ENCODE data around the gene ZBTB42.
A peak's percentile ranks its signal among the peaks of the same experiment; 100 is the strongest.

Gene ZBTB42

DNA sequence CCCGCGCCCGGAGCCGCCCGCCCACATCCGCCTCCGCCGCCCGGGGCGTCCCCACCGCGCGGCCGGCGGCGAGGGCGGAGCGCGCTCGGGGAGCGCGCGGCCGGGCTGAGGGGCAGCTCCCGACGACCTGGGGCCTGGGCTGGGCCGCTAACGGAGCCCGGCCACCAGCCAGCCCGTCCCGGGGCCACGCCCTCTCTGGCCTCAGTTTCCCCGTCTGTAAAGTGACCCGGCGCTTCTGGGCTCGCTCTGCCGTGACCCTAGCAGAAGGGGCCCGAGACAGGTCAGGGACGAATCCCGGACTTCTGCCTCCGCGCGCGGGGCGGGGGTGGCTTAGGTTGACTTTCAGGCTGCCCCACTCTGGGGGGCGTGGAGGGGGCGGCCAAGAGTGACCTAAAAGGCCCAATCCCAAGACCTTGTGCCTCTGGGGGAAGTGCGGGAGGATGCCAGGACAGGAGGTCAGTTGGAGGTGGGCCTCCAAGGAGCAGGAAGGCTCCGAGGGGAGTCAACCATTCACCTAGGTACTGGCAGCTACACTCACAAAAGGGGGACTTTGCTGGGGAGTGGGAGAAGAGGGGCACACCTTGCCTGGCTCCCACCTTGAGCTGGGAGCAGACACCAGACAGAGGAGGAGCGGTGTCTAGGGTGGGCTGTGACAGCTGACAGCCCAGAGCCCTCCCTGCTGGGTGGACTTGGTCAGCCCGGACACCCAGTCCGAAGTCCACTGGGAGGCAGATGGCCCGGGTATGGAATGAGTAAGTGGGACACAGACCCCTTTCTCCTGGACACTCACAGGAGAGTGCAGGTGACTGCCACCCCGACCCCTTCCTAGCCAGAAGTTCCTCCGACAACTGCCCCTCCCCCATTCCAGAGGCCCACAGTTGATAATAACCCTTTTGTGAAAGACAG lies 4.9 kb upstream of the ZBTB42 start:
- DNase-seq: peak; percentile 57 to 63

DNA sequence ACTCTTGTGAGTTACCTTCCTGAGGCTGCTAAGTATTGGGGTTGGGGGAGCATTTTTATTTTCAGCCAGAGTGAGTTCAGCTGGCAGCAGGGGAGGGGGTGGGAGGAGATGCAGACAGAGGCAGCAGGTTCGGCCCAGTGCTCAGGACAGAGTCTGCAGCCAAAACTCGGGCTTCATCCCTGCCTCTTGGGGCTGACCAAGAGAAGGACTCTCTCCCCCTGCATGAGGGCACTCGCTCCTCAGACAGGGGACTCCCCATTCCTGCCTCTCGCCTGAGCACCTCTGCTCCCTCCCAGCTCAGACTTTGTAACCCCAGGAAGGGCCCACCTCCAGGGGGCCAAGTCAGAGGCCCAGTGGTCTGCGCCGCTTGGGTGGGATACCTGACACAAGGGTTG lies 4.2 kb upstream of the ZBTB42 start:
- no peak for DNase-seq

- DNase-seq: no peak
Observed at GRCh38 chr14:104797115-104798044, 3.5 kb upstream of the ZBTB42 start.

- no peak for DNase-seq
Observed at GRCh38 chr14:104798300-104799243, 2.3 kb upstream of the ZBTB42 start.

DNA sequence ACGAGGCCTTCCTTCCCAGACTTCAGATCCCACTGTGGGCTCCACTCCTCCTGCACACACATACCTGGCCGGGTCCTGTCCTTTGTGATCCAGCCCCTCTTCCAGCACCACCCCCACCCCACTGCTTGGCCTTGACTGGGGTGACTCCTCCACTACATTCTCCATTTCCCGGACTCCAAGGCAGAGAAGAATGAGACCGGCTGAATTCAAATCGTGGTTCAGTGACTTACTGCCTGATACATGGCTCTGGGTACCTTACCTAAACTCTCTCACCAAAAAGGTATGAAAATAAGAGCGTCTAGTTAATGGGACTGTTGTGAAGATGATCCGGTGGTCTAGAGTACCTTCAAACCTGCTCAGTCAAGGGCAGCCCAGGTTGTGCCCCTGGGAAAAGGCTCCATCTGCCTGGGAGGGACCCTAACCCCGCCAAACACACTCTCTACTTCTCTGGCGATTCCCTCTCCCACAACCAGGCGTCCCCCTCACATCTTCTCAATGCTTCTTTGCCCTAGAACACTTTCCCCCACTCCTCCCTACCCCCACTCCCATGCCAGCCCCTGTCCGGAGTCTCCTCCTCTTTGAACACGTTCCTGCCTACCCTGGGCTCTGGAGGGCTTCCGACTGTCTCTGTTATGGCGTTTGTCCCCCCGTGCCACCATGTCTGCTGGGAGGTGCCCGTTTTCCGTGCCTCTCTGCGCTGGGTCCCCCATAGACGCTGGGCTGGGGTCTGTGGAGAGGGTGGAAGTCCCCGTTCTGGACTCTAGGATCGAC lies 1.5 kb upstream of the ZBTB42 start:
- no peak for DNase-seq

- peak; percentile 77 to 81 for DNase-seq
Observed at GRCh38 chr14:104800015-104800770, 708 bp upstream of the ZBTB42 start.

- no peak for DNase-seq
Observed at GRCh38 chr14:104801520-104802393, 856 bp downstream of the ZBTB42 start.

- DNase-seq: no peak
Observed at GRCh38 chr14:104802394-104803184, 1.7 kb downstream of the ZBTB42 start.

DNA sequence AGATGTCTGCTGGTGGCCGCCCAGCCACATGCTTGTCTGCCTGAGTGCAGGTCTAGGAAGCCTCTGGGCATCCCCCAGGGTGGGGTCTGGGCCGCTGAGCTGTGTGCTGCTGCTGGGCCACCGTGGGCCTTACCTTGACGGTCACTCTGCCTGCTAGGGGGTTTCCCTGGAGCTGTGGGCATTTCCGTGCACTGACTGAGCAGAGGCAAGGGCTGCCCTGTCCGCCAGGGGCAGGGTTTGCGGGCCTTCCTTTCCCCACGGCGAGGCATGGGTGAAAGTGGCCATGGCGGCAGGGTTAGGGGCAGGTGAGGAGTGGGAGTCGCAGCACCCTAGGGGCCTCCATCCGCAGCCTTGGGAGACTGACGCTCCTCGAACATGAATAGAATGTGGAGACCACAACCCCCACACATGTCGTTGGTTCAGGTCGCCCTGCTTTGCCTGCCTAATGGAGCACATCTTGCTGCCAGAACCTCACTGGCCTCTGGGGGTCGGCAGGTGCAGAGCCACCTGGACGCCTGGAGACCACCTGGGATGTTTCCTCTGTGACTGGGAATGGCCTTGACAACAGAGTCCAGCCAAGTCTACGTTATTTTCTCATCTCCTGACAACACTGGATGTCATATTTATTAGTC lies 2.5 kb downstream of the ZBTB42 start:
- no peak for DNase-seq

DNA sequence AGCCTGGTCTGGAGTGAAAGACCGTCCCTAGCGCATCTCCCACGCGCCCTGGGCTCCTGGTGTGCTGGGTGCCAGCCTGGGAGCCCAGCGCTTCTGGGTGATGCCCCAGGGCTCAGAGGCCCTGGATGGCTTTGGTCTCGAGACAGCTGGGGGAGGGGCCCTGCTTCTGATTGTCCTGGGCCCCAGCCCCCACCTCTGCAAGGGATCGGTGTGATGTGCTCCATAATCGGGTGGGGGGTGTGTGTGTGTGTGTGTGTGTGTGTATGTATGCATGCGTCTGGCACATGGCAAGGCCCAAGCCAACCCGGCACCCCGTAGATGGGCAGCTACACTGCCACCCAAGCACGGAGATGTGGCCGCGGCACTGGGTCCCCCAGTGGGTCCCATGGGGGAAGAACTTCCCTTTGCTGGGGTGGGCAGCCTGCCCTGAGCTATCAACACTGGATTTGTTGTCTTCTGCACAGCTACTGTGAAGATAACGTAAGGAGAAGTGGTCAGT lies 3.1 kb downstream of the ZBTB42 start:
- no peak for DNase-seq

- DNase-seq: no peak
Observed at GRCh38 chr14:104804481-104805325, 3.8 kb downstream of the ZBTB42 start.

DNA sequence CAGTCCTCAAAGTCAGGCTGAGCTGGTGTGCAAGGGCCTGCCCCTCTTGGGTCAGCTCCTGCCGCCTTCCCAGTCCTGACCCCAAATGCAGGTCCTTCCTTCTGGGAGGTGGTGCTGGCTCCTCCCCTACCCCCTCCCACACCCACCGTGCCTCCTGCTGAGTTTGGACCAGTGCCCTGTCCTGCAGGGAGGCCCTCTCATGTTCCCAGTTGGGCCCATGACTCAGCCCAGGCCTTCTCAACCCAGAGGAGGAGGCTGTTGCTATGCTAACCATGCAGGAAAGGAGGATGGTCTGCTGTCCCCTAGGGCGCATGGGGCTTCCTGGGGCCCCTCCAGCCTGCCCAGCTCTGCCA lies 4.4 kb downstream of the ZBTB42 start:
- DNase-seq: no peak

- no peak for DNase-seq
Observed at GRCh38 chr14:104805941-104806624, 5.2 kb downstream of the ZBTB42 start.

DNA sequence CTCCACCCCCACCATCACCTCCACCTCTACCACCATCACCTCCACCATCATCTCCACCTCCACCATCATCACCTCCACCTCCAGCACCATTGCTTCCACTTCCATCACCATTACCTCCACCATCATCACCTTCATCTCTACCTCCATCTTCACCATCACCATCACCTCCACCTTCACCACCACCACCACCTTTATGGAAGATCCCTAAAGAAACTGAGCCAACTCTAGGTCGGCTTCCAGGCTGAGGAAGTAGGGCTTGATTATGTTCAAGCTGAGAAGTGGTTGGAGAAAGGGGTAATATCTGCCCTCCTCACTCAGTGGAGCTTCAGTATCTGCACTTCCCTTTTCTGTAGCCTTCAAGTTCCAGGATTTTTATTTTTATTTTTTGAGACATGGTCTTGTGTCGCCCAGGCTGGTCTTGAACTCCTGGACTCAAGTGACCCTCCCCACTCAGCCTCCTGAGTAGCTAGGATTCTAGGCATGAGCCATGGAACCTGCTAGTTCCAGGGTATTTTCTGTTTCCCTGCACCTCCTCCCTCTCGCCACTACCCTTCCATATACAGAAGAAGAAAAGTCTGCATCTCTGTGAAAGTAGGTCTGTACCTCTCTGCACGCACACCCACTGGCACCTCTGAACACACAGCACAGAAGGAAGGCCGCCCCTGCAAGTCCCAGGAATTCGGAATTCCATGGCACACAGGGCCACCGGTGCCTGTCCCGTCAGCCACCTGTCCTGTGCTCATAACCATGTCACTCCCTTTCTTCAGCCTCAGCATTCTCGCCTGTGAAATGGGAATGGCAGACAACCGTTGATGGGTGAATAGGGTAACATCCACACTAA lies 5.9 kb downstream of the ZBTB42 start:
- DNase-seq: no peak

DNA sequence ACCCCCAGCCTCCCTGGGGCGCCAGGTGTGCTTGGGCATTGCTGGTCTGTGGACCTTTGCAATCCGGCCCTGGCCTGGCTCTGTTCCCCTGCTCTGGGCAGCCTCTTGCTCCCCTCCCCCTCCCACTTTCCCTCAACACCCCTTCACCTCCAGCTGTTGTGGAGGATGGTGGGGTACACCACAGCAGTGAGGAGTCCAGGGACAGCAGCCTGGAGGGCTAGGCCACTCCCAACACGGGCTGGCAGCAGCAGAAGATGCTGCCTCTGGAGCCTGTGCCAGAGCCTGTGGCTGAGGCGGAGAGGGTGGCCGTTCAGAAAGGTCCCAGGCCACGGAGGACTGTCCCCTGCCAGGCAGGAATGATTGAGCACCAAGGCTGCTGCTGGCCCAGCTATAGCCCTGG lies 7.6 kb downstream of the ZBTB42 start:
- DNase-seq: no peak

DNA sequence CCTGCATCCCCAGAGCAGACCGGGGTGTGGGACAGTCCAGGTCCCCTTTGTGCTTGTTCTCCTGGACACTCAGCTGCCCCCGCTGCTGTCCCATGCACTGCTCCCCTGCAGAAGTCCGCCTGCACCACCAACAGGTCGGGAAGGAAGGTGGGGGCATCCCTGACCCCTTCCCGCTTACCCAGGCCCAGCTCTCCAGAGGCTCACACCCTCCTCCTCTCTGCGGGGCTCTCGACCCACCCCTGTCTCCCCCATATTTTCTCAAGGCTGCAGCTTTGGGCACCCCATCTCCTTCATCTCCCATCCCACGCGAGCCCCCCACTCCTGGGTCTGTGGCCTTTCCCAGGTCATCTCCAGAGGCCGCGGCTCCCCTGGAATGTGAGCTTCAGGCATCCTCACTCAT lies 9.4 kb downstream of the ZBTB42 start:
- DNase-seq: no peak

All from activated CD4-positive, alpha-beta T cell treated with anti-CD3 and anti-CD28 coated beads, Interleukin-2, amount 50 U/mL, for 48 hours (primary cell).